Esophagus squamous epithelium (tissue), 4 donors: ENCODE measurements around the gene TANC1.

Experiments
- CTCF ChIP-seq, 6 experiments: fragments of 450-650 bp in 4 of 6; fragments of 200-600 bp in 2 of 6; sonication (generic) in 2 of 6; IDR thresholded peaks; one replicate each; pipeline ENCODE4 v1.5.1; 2016 to 2019; ENCODE audit warnings: antibody characterized with exemption in 6 of 6, mild to moderate bottlenecking in 4 of 6, moderate library complexity in 4 of 6
- POLR2A ChIP-seq, 4 donors: fragments of 450-650 bp; IDR thresholded peaks; one replicate each; pipeline ENCODE4 v1.6.1; 2017; ENCODE audit warnings: antibody characterized with exemption in 4 of 4, mild to moderate bottlenecking in 4 of 4, moderate library complexity in 3 of 4

DNA sequence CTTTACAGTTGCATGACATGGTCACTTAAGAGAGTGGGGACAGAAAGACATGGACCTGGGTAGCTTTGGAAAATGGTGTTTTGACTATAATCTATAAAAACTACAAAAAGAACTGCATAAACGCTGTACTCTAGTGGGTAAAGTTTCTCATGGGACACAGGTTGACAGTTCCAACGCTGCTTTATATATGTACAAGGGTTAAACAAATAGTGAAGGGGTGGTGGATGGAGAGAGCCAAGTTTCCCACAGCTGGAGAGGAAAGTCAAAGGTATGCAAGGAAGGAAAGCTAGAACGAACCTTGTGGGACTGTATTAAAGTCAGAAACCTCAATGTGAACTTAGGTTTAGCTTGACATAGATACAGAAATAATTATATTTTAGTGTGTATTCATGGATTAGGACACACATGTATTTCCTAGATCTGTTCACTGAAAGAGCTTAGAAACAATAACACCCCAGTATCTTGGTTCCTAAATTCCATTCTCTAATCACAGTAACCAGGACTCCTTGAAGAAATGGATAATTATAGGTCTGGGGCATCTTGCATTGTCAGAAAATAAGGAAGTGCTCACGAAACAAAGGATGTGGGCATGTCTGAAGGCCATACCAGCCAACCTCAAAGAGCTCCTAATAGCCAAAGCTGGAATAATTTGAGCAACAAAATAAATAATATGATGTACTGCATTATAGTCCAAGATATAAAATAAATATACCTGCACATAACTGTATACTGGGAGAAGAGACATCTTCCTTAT is 28.8 kb downstream of the TANC1 start:
- TF ChIP-seq POLR2A (IDR thresholded peaks at IDR 0.05) (no peak), CTCF (IDR thresholded peaks at IDR 0.05) (no peak)
